Effector memory CD8-positive, alpha-beta T cell (primary cell): ENCODE results near the gene MYO1H.
"Not testable (repeated sequence)": the region's sequence is repeated elsewhere in the genome, so short reads cannot be mapped to it uniquely, and the experiment has no call there.

Experiments
- ATAC-seq: fragments of 150-1000 bp; cut with Tn5 transposase; replicated peaks from 2 replicates; pipeline ENCODE4 v1.10.0; 2021; ENCODE audit warnings: mild to moderate bottlenecking, moderate library complexity
- DNase-seq, 3 experiments: peaks; one replicate each; pipeline ENCODE4 v3.0.0; 2021
- H3K27ac Mint-ChIP-seq, 2 donors: one replicate each; pipeline ENCODE4 v1.8.0; 2022; ENCODE audit warnings: mild to moderate bottlenecking in 2 of 2, mixed read lengths in 2 of 2, moderate library complexity in 2 of 2
- H3K27me3 Mint-ChIP-seq, 2 donors: one replicate each; pipeline ENCODE4 v1.8.0; 2022; ENCODE audit warnings: mixed read lengths in 2 of 2
- H3K36me3 Mint-ChIP-seq: one replicate; pipeline ENCODE4 v1.8.0; 2022; ENCODE audit warnings: mild to moderate bottlenecking, moderate library complexity, mixed read lengths; ENCODE audit not compliant: insufficient read depth
- H3K4me1 Mint-ChIP-seq, 2 donors: one replicate each; pipeline ENCODE4 v1.8.0; 2022; ENCODE audit warnings: low read depth in 2 of 2, mixed read lengths in 2 of 2
- H3K4me3 Mint-ChIP-seq, 2 donors: one replicate each; pipeline ENCODE4 v1.8.0; 2022; ENCODE audit warnings: mild to moderate bottlenecking in 2 of 2, mixed read lengths in 2 of 2, moderate library complexity in 2 of 2
- H3K9me3 Mint-ChIP-seq, 2 donors: one replicate each; pipeline ENCODE4 v1.8.0; 2022; ENCODE audit warnings: mixed read lengths in 2 of 2

The MYO1H gene

DNA sequence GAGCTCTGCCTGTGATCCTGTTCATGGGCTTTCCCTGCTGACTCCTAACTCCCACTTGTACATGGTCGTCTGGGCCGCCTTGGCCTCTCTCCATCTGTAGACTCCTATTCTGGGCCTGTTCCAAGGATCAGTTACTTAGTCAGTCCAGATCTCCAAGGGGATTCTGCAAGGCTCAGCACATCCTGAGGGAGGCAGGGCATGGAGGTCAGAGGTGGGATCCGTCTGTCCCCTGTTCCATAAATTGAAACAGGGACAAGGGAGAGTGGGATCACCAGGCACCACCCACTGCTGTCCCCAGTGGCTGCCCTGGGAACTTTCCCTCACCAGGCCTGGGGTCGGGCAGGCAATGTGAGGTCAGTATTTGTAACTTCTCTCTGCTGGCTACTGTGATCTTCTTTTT is 85.9 kb downstream of the MYO1H start:
- no peaks in the 10 kb centered on the region for H3K9me3 Mint-ChIP-seq

DNA sequence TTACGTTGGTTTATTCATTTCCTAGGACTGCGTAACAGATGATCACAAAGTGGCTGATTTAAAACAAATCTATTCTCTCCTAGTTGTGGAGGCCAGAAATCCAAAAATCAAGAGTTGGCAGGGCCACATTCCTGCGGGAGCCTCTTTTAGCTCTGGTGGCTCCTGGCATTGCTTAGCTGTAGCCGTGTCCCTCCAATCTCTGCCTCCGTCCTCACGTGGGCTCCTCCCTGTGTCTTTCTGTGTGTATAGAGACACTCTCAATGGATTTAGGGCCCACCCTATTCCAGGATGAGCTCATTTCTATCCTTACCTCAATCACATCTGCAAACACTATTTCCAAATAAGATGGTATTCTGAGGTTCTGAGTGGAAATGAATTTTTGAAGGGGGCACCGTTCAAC is 86.9 kb downstream of the MYO1H start:
- no peak for ATAC-seq
- Mint-ChIP-seq H3K4me3 (no peak overlapping the region), H3K27ac (no peak overlapping the region), H3K4me1 (peaks cover 9 to 10% of the 10 kb centered on the region in 2 donors), H3K36me3 (peaks cover 6% of the 10 kb centered on the region), H3K9me3 (no peaks in the 10 kb centered on the region), H3K27me3 (no peaks in the 10 kb centered on the region)
- no peak for DNase-seq

More for the DNA sequence above, 85.9 kb downstream of the MYO1H start:
- no peak overlapping the region for H3K27ac Mint-ChIP-seq
- DNase-seq (no peak), ATAC-seq (no peak)
- peaks cover 6% of the 10 kb centered on the region for H3K36me3 Mint-ChIP-seq
- peaks cover 9 to 10% of the 10 kb centered on the region in 2 donors for H3K4me1 Mint-ChIP-seq
- H3K4me3 Mint-ChIP-seq, result no peak overlapping the region
- H3K27me3 Mint-ChIP-seq, result no peaks in the 10 kb centered on the region

- H3K36me3 Mint-ChIP-seq, result peaks cover under 1% of the 10 kb centered on the region
- H3K9me3 Mint-ChIP-seq, result no peaks in the 10 kb centered on the region
- no peak for DNase-seq
- H3K4me1 Mint-ChIP-seq, result peaks cover 9 to 10% of the 10 kb centered on the region in 2 donors
- H3K27ac Mint-ChIP-seq, result no peak overlapping the region
- no peak overlapping the region for H3K4me3 Mint-ChIP-seq
- ATAC-seq, result no peak
- no peaks in the 10 kb centered on the region for H3K27me3 Mint-ChIP-seq
Observed at GRCh38 chr12:109435428-109436187, 87.9 kb downstream of the MYO1H start.

GRCh38 chr12:109436188-109436560 is 88.5 kb downstream of the MYO1H start:
- DNase-seq (no peak), ATAC-seq (no peak)
- H3K36me3 Mint-ChIP-seq, result no peaks in the 10 kb centered on the region
- no peaks in the 10 kb centered on the region for H3K27me3 Mint-ChIP-seq
- H3K9me3 Mint-ChIP-seq, result no peaks in the 10 kb centered on the region
- peaks cover 9 to 10% of the 10 kb centered on the region in 2 donors for H3K4me1 Mint-ChIP-seq
- H3K4me3 Mint-ChIP-seq, result no peak overlapping the region
- no peak overlapping the region for H3K27ac Mint-ChIP-seq

- ATAC-seq (no peak), DNase-seq (no peak)
- Mint-ChIP-seq H3K36me3 (no peaks in the 10 kb centered on the region), H3K27me3 (no peaks in the 10 kb centered on the region), H3K27ac (no peak overlapping the region), H3K4me3 (no peak overlapping the region), H3K9me3 (no peaks in the 10 kb centered on the region), H3K4me1 (no peaks in the 10 kb centered on the region)
Observed at GRCh38 chr12:109439181-109439580, 91.5 kb downstream of the MYO1H start.

DNA sequence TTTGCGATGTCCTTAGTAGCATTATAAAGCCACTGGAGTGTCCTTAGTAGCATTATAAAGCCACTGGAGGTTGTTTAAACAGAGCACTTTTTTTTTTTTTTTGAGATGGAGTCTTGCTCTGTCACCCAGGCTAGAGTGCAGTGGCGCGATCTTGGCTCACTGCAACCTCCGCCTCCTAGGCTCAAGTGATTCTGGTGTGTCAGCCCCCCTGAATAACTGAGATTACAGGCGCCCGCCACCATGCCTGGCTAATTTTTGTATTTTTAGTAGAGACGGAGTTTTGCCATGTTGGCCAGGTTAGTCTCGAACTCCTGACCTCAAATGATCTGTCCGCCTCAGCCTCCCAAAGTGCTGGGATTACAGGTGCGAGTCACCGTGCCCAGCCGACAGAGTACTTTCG is 92.3 kb downstream of the MYO1H start:
- H3K4me1 Mint-ChIP-seq, H3K27me3 Mint-ChIP-seq, DNase-seq, ATAC-seq, H3K4me3 Mint-ChIP-seq, H3K36me3 Mint-ChIP-seq, H3K27ac Mint-ChIP-seq, H3K9me3 Mint-ChIP-seq: not testable (repeated sequence)

DNA sequence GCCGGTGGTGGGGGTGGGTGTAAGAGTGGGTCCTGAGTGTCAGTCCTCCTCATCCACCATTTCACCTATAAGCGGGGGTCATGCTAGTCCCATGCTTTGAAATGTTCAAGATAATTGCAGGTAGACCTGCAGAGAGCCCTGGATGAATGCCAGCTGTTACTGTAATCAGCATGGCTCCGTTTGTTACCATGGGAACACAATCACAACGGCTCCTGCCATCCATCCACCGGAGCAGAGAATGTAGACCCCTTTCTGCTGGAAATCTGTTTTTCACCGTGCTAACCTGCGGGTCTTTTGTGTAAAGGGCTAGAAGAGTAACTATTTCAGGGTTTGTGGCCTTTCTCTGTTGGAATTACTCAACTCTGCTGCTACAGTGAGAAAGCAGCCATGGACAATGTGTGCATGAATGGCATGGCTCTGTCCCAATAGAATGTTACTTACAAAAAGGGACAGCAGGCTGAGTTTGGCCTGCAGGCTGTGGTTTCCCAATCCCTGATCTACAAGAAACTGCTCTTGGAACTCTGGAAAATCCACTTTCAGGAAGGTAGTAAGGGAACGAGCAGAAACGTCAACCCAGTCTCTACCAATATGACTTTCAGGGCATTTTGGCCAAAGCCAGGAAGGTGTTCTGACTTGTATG is 93.3 kb downstream of the MYO1H start:
- DNase-seq, result no peak
- Mint-ChIP-seq H3K27me3 (no peaks in the 10 kb centered on the region), H3K9me3 (no peaks in the 10 kb centered on the region), H3K36me3 (peaks cover 2% of the 10 kb centered on the region), H3K4me3 (no peak overlapping the region), H3K27ac (peak overlapping the region in 1 of 2 donors; percentile 53), H3K4me1 (no peaks in the 10 kb centered on the region)
- ATAC-seq, result no peak

DNA sequence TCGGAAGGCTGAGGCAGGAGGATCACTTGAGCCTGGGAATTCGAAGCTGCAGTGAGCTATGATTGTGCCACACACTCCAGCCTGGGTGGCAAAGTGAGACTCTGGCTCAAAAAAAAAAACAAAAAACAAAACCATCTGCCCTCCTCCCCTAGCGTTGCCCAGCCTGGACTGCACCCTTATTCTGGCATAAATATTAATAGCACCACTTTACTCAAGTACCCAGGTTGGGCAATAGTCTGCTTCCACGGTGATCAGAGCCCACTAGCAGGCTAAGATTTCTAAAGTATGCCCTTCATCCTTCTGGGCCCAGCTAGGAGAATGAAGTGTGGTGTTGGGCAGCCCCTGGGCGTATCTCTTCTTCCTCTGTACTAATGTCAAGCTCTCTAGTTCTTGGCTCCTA is 96.1 kb downstream of the MYO1H start:
- no peak overlapping the region for H3K4me3 Mint-ChIP-seq
- peak overlapping the region; percentile 16 to 38 for H3K27ac Mint-ChIP-seq
- H3K4me1 Mint-ChIP-seq, result no peaks in the 10 kb centered on the region
- DNase-seq, result no peak
- H3K27me3 Mint-ChIP-seq, result no peaks in the 10 kb centered on the region
- peaks cover 7% of the 10 kb centered on the region for H3K36me3 Mint-ChIP-seq
- ATAC-seq, result no peak
- H3K9me3 Mint-ChIP-seq, result no peaks in the 10 kb centered on the region

- no peaks in the 10 kb centered on the region for H3K27me3 Mint-ChIP-seq
- ATAC-seq (no peak), DNase-seq (no peak)
- H3K4me1 Mint-ChIP-seq, result no peaks in the 10 kb centered on the region
- H3K36me3 Mint-ChIP-seq, result peaks cover 7% of the 10 kb centered on the region
- H3K4me3 Mint-ChIP-seq, result no peak overlapping the region
- peak overlapping the region; percentile 16 to 38 for H3K27ac Mint-ChIP-seq
- no peaks in the 10 kb centered on the region for H3K9me3 Mint-ChIP-seq
Observed at GRCh38 chr12:109444259-109444658, 96.6 kb downstream of the MYO1H start.

DNA sequence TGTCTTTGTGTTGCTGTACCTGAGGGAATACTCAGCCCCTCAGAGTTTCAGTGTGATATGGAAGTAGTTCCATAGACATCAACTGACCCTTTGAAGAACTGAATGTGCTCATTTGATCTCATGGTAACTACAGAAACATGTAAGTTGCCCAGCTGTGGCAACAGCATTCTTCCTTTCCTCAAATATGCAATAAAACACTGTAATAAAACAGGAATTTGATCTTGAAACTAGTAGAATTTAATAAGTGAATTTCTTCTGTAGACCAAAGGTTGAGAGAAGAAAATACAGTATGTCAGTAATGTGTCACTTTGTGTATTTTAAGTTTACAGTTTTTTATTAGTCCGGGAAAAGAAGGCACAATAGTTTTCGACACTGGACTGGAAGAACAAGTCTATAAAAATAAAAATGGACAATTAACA is 97.5 kb downstream of the MYO1H start:
- H3K9me3 Mint-ChIP-seq, result no peaks in the 10 kb centered on the region
- H3K27me3 Mint-ChIP-seq, result no peaks in the 10 kb centered on the region
- peaks cover 10% of the 10 kb centered on the region for H3K36me3 Mint-ChIP-seq
- no peak overlapping the region for H3K27ac Mint-ChIP-seq
- no peak overlapping the region for H3K4me3 Mint-ChIP-seq
- H3K4me1 Mint-ChIP-seq, result peaks cover 0 to 2% of the 10 kb centered on the region in 2 donors
- no peak for DNase-seq
- no peak for ATAC-seq

- no peaks in the 10 kb centered on the region for H3K27me3 Mint-ChIP-seq
- no peak overlapping the region for H3K4me3 Mint-ChIP-seq
- H3K4me1 Mint-ChIP-seq, result peaks cover 7 to 11% of the 10 kb centered on the region in 2 donors
- no peaks in the 10 kb centered on the region for H3K9me3 Mint-ChIP-seq
- DNase-seq (no peak), ATAC-seq (no peak)
- peak overlapping the region in 1 of 2 donors; percentile 10 for H3K27ac Mint-ChIP-seq
- peaks cover 18% of the 10 kb centered on the region for H3K36me3 Mint-ChIP-seq
Observed at GRCh38 chr12:109446869-109447268, 99.2 kb downstream of the MYO1H start.

GRCh38 chr12:109447482-109447881 is 99.8 kb downstream of the MYO1H start:
- H3K27ac Mint-ChIP-seq, result peak overlapping the region in 1 of 2 donors; percentile 10
- DNase-seq, result no peak
- peaks cover 18% of the 10 kb centered on the region for H3K36me3 Mint-ChIP-seq
- no peaks in the 10 kb centered on the region for H3K27me3 Mint-ChIP-seq
- H3K4me3 Mint-ChIP-seq, result no peak overlapping the region
- H3K9me3 Mint-ChIP-seq, result no peaks in the 10 kb centered on the region
- H3K4me1 Mint-ChIP-seq, result peaks cover 7 to 11% of the 10 kb centered on the region in 2 donors
- ATAC-seq, result no peak

DNA sequence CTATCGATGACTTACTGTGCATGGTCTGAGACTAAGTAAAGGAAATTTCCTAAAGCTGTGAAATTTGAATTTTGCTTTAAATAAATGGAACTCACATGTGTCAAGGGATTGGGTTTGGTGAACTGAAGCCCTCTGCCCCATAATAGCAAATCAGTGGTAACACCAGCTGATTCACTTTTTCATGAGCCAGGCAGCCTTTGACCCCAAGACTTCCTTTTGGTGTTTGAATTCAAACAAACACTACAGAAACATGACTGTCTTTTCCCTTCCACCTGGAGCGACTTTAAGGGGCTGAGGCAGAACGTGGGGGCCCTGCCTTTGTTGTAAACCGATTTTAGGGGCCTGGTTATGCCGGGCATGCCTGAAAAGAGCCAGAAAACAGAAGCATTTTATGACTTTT is 100.6 kb downstream of the MYO1H start:
- no peaks in the 10 kb centered on the region for H3K9me3 Mint-ChIP-seq
- H3K27ac Mint-ChIP-seq, result no peak overlapping the region
- H3K27me3 Mint-ChIP-seq, result no peaks in the 10 kb centered on the region
- DNase-seq (no peak), ATAC-seq (no peak)
- H3K4me3 Mint-ChIP-seq, result no peak overlapping the region
- peaks cover 18% of the 10 kb centered on the region for H3K36me3 Mint-ChIP-seq
- peaks cover 7 to 11% of the 10 kb centered on the region in 2 donors for H3K4me1 Mint-ChIP-seq

DNA sequence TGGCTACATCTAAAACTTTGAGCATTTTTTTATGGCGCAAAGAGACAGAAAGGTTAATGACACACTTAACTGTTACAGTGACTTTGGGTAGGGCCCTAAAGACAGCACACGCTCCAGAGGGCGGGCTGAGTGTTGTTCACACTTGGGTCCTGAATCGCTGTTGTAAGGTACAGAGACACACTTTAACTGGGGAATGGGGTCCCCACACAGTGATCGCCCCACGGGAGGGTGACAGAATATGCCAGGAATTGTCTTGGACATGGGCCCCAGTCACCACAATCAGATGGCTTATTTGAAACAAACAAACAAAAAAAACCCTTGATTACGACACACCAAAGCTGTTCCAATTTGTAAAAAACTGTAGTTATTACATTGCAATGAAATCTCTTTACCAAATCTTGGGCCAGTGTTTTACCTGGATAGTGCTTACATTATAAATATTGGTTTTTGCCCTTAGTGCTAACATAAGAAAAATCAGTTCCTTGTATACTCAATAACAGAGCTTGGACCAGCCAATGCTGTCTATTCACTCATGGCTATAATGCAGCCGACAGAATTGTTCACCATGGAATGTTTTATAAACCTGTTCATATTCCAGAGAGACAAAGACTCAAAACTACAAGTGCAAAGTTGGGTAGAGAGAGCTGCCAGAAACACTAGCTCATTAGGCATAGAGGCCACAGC is 101.1 kb downstream of the MYO1H start:
- H3K36me3 Mint-ChIP-seq, result peaks cover 18% of the 10 kb centered on the region
- H3K4me1 Mint-ChIP-seq, result peaks cover 7 to 13% of the 10 kb centered on the region in 2 donors
- no peaks in the 10 kb centered on the region for H3K27me3 Mint-ChIP-seq
- DNase-seq (no peak), ATAC-seq (no peak)
- H3K4me3 Mint-ChIP-seq, result no peak overlapping the region
- no peak overlapping the region for H3K27ac Mint-ChIP-seq
- H3K9me3 Mint-ChIP-seq, result no peaks in the 10 kb centered on the region
